Fibroblast of lung (primary cell): ENCODE data around the gene RALBP1. TPM values are rescaled to one million over a fixed set of nuclear protein-coding genes. Genes with fewer than 3 reads are reported as not detected.

Source experiments
- DNase-seq, 2 donors: peaks; one replicate each; pipeline versions ENCODE4 v3.0.0 to v3.0.0-alpha.2; 2010; ENCODE audit warnings: low read depth in 2 of 2
- H2AFZ ChIP-seq: 2 replicates; pipeline ENCODE4 v1.5.1; 2012; ENCODE audit warnings: low read length, control low read depth, inconsistent platforms
- H3K27ac ChIP-seq: 2 replicates; pipeline ENCODE4 v1.5.1; 2011; ENCODE audit warnings: low read length, control low read depth; ENCODE audit not compliant: insufficient read depth
- H3K27me3 ChIP-seq: 2 replicates; pipeline ENCODE4 v1.5.1; 2011; ENCODE audit warnings: mild to moderate bottlenecking, low read length; ENCODE audit not compliant: control insufficient read depth, insufficient read depth
- H3K36me3 ChIP-seq: 2 replicates; pipeline ENCODE4 v1.5.1; 2011; ENCODE audit warnings: low read length; ENCODE audit not compliant: control insufficient read depth, insufficient read depth
- H3K4me1 ChIP-seq: 2 replicates; pipeline ENCODE4 v1.5.1; 2011; ENCODE audit warnings: low read length; ENCODE audit not compliant: control insufficient read depth, insufficient read depth; ENCODE audit errors: extremely low read depth
- H3K4me2 ChIP-seq: 2 replicates; pipeline ENCODE4 v1.5.1; 2011; ENCODE audit warnings: low read length, control low read depth; ENCODE audit not compliant: insufficient read depth; ENCODE audit errors: extremely low read depth
- H3K4me3 ChIP-seq, 4 experiments: fragments of 200-600 bp in 1 of 4; sonication (generic) in 1 of 4; replicated peaks in 1 of 4; 2 replicates each; pipeline ENCODE4 v1.5.1; 2011 to 2016; ENCODE audit warnings: low read length in 4 of 4, low read depth in 3 of 4, mild to moderate bottlenecking in 3 of 4, control low read depth in 2 of 4, inconsistent platforms in 1 of 4, mixed read lengths in 1 of 4; ENCODE audit not compliant: insufficient read depth in 1 of 4; ENCODE audit errors: control extremely low read depth in 1 of 4
- H3K79me2 ChIP-seq: 2 replicates; pipeline ENCODE4 v1.5.1; 2012; ENCODE audit warnings: mild to moderate bottlenecking, low read length, inconsistent platforms; ENCODE audit not compliant: control insufficient read depth, insufficient read depth
- H3K9ac ChIP-seq: 2 replicates; pipeline ENCODE4 v1.5.1; 2011; ENCODE audit warnings: mild to moderate bottlenecking, low read length, control low read depth; ENCODE audit not compliant: insufficient read depth
- H3K9me3 ChIP-seq: 2 replicates; pipeline ENCODE4 v1.5.1; 2012; ENCODE audit warnings: low read depth, low read length; ENCODE audit not compliant: control insufficient read depth, insufficient read depth
- H4K20me1 ChIP-seq: 2 replicates; pipeline ENCODE4 v1.5.1; 2011; ENCODE audit warnings: low read length; ENCODE audit not compliant: control insufficient read depth, insufficient read depth; ENCODE audit errors: extremely low read depth
- CTCF ChIP-seq, 2 donors: IDR thresholded peaks in 1 of 2; conservative IDR thresholded peaks in 1 of 2; 1 replicate in 1 of 2; 2 replicates in 1 of 2; pipeline ENCODE4 v1.5.1; 2011 to 2012; ENCODE audit warnings: low read length in 2 of 2, control low read depth in 1 of 2, inconsistent platforms in 1 of 2, low read depth in 1 of 2, mild to moderate bottlenecking in 1 of 2
- EZH2 ChIP-seq: IDR thresholded peaks from 2 replicates; pipeline ENCODE4 v1.5.1; 2012; ENCODE audit warnings: low read length, control low read depth, mild to moderate bottlenecking; ENCODE audit errors: missing control alignments
- polyA plus RNA-seq, 2 donors: library from polyadenylated mRNA; depleted of rRNA in 1 of 2; stranded (reverse) in 1 of 2; unstranded in 1 of 2; fragments of >200 nt; gene quantifications; 2 replicates each; pipeline ENCODE4 v1.2.1, GENCODE V29; 2011 to 2012; ENCODE audit warnings: missing spikeins in 1 of 2
- total RNA-seq: library from RNA; depleted of rRNA; stranded (reverse); fragments of >200 nt; gene quantifications from 2 replicates; pipeline ENCODE4 v1.2.1, GENCODE V29; 2014

RALBP1 gene
- total and polyA plus RNA-seq, 2 donors (not counting 1 experiment from before 2014, with no cell fraction given): 72.3 to 72.4 TPM

DNA sequence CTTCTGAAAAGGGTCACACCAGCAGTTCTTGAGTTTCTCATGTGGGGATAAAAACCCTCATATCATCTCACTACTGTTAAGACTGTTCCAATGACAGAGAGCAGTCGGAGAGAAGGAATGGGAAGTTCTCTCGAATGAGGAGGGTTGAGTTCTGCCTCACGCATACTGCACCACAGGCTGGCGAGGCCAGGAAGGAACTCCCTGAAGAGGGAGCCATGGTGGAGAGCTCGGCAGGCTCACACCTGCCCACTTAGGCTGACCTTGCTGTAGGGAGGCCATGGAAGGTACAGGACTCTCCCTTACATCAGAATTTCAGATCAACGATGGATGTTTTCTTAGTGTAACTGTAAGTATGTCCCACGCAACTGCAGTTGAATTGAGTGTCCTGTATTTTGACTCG, 64.6 kb downstream of the RALBP1 start:
- H3K4me1 ChIP-seq: peaks cover 4% of the 10 kb centered on the region
- no peaks in the 10 kb centered on the region for H3K27me3 ChIP-seq
- no peak for DNase-seq
- peak overlapping the region; percentile 1 for H3K27ac ChIP-seq
- H3K9me3 ChIP-seq: no peaks in the 10 kb centered on the region
- peaks cover 13% of the 10 kb centered on the region for H3K36me3 ChIP-seq
- no peak overlapping the region for H2AFZ ChIP-seq
- no peak overlapping the region for H3K4me2 ChIP-seq
- H3K4me3 ChIP-seq: no peak overlapping the region
- H3K9ac ChIP-seq: no peak overlapping the region
- no peak for TF ChIP-seq CTCF (conservative IDR thresholded peaks at IDR 0.05 in 1 of 2, IDR thresholded peaks at IDR 0.05 in 1 of 2; ENCODE audit: low read depth in 1 of 2, low read length in 2 of 2)
- TF ChIP-seq EZH2: no peak
- H4K20me1 ChIP-seq: no peaks in the 10 kb centered on the region
- no peaks in the 10 kb centered on the region for H3K79me2 ChIP-seq

DNA sequence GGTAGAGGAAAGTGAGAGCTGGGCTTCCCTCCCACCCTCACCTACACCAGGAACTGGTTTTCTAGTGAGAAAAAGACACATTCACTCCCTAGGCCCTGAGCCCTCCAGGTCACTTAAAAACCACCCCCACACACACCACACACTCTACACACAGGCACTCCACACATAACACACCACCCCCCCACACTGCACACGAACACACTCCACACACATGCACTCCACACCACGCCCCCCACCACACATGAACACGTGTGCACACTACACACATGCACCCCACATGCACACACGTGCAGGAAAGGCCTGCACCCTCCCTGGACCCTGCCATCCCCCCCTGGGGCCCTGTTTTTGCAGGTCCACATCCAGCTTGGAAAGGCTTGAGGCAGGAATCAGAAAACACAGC, 67.6 kb downstream of the RALBP1 start:
- no peak for DNase-seq
- TF ChIP-seq EZH2 (no peak), CTCF (conservative IDR thresholded peaks at IDR 0.05 in 1 of 2, IDR thresholded peaks at IDR 0.05 in 1 of 2; ENCODE audit: low read depth in 1 of 2, low read length in 2 of 2) (no peak)
- no peaks in the 10 kb centered on the region for H3K9me3 ChIP-seq

GRCh38 chr18:9545029-9545428, 69.7 kb downstream of the RALBP1 start:
- H3K9me3 ChIP-seq: no peaks in the 10 kb centered on the region
- H3K4me2 ChIP-seq: no peak overlapping the region
- no peaks in the 10 kb centered on the region for H4K20me1 ChIP-seq
- H2AFZ ChIP-seq: no peak overlapping the region
- no peak for DNase-seq
- no peaks in the 10 kb centered on the region for H3K4me1 ChIP-seq
- H3K9ac ChIP-seq: no peak overlapping the region
- no peak overlapping the region for H3K4me3 ChIP-seq
- H3K27me3 ChIP-seq: no peaks in the 10 kb centered on the region
- TF ChIP-seq CTCF (conservative IDR thresholded peaks at IDR 0.05 in 1 of 2, IDR thresholded peaks at IDR 0.05 in 1 of 2; ENCODE audit: low read depth in 1 of 2, low read length in 2 of 2): no peak
- TF ChIP-seq EZH2: no peak
- no peak overlapping the region for H3K27ac ChIP-seq
- peaks cover 16% of the 10 kb centered on the region for H3K36me3 ChIP-seq
- no peaks in the 10 kb centered on the region for H3K79me2 ChIP-seq

More for the DNA sequence above, 67.6 kb downstream of the RALBP1 start:
- H4K20me1 ChIP-seq: no peaks in the 10 kb centered on the region
- H2AFZ ChIP-seq: no peak overlapping the region
- no peaks in the 10 kb centered on the region for H3K27me3 ChIP-seq
- H3K27ac ChIP-seq: no peak overlapping the region
- H3K9ac ChIP-seq: no peak overlapping the region
- H3K4me1 ChIP-seq: no peaks in the 10 kb centered on the region
- no peaks in the 10 kb centered on the region for H3K79me2 ChIP-seq
- no peak overlapping the region for H3K4me3 ChIP-seq
- peaks cover 10% of the 10 kb centered on the region for H3K36me3 ChIP-seq
- no peak overlapping the region for H3K4me2 ChIP-seq
